NOMO-1 treated with dmso at 0.1 percent for 144 hours (cell line): ENCODE data around the gene CYB5D1.
A peak's percentile ranks its signal among the peaks of the same experiment; 100 is the strongest.

Experiments used
- DNase-seq: peaks from one replicate; lab custom pipeline; 2025; ENCODE audit not compliant: unreplicated experiment; lab: John Stamatoyannopoulos, UW

Gene CYB5D1

GRCh38 chr17:7885367-7886226 lies 27.8 kb downstream of the CYB5D1 start:
- DNase-seq, result no peak

- DNase-seq, result no peak
Measured at GRCh38 chr17:7886227-7887037, 28.6 kb downstream of the CYB5D1 start.

- DNase-seq, result peak; percentile 96
Measured at GRCh38 chr17:7887038-7887481, 29.3 kb downstream of the CYB5D1 start.

GRCh38 chr17:7887482-7888183 lies 29.8 kb downstream of the CYB5D1 start:
- DNase-seq, result peak; percentile 96

- DNase-seq, result no peak
Measured at GRCh38 chr17:7888184-7888920, 30.5 kb downstream of the CYB5D1 start, which contains the start of gene CHD3. TSS of gene CHD3 (plus strand) at chr17:7888789. CDS start at chr17:7889001, 212 bp downstream.

DNA sequence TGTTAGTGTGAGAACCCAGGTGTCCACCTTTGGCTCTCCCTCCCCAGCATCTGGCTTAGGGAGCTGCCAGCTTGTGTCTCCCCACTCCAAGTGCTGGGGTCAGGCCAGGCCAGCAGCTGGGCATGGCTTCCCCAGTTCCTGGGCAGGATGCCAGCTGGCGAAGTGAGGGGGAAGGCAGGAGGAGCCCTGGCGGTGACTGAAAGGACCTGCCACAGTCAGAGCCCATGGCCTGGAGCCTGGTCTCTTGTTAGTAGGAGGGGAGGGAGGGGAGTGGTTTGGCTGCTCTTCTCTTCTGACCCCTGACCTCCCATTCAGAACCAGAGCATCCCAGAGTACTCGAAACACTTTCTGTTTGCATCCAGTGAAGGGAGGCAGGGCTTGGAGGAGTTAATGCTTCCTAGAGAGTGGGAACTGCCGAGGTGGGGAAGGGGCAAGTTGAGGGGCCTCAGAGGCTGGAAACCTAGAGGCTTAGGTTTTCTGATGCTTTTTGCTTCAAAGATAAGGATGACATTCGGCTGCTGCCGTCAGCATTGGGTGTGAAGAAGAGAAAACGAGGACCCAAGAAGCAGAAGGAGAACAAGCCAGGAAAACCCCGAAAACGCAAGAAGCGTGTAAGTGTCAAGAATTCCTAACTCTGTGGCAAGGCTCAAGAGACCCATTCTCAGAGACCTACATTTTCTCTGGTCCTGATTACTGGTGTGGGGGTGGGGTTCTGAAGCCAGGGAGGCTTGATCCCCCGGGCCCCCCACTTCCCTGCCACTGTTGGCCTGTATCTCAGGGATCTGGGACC lies 31.6 kb downstream of the CYB5D1 start:
- DNase-seq, result no peak

- no peak for DNase-seq
Measured at GRCh38 chr17:7893187-7893880, 35.5 kb downstream of the CYB5D1 start.

- no peak for DNase-seq
Measured at GRCh38 chr17:7894226-7894625, 36.4 kb downstream of the CYB5D1 start.

DNA sequence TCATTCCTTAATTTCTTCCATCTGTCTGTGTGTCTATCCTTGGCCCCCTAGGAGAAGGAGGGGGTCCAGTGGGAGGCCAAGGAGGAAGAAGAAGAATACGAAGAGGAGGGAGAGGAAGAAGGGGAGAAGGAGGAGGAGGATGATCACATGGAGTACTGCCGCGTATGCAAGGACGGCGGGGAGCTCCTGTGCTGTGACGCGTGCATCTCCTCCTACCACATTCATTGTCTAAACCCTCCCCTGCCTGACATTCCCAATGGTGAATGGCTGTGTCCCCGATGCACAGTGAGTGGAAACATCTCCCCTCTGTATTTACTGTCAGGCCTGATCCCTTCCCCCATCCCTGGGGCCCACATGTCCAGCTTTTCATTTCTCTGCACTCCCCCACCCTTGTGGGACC lies 37.1 kb downstream of the CYB5D1 start:
- no peak for DNase-seq

- no peak for DNase-seq
Measured at GRCh38 chr17:7897090-7897489, 39.3 kb downstream of the CYB5D1 start.

DNA sequence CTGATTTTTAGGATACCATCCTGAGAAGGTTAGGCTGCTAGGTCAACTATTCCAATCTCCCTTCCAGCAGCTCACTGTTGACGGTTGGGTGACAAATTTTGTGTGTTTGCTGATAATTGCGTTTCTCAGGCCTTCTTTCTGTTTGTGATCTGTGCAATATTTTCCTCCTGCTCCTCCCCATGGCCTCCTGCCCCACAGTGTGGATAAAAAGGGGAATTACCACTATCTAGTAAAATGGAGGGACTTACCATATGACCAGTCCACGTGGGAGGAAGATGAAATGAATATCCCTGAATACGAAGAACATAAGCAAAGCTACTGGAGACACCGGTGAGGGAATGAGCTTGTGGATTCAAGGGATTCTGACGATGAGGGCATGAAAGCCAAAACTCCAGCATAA lies 40.0 kb downstream of the CYB5D1 start:
- no peak for DNase-seq

- no peak for DNase-seq
Measured at GRCh38 chr17:7903154-7904103, 45.6 kb downstream of the CYB5D1 start.

- DNase-seq, result no peak
Measured at GRCh38 chr17:7909089-7909488, 51.3 kb downstream of the CYB5D1 start.

DNA sequence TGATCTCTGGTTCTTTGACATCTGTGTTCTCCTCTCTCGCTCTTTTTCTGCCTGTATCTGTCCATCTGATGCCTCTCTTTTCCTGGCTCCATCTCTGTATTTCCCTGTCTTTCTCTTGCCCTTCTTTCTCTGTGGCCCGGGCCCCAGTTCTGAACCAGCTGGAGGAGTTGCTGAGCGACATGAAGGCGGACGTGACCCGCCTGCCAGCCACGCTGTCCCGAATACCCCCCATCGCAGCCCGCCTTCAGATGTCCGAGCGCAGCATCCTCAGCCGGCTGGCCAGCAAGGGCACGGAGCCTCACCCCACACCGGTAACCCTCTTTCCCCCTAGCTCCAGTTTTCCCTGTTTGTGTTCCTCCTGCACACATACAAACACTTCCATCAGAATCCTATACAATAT lies 52.5 kb downstream of the CYB5D1 start:
- no peak for DNase-seq

DNA sequence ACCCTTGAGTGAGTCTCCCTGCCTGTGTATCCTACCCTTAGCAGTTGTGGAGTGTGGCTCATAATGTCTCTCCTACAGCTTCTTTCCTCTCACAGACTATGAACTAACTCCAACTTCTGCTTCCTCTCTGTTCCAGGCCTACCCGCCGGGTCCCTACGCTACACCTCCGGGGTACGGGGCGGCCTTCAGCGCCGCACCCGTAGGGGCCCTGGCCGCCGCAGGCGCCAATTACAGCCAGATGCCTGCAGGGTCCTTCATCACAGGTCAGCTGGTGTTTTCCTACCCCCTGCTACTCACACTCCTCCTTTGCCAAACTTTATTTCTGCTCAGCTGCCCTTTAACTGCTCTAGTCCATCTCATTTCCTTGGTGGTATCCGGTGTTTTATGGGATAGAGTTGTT lies 52.9 kb downstream of the CYB5D1 start:
- DNase-seq, result no peak

GRCh38 chr17:7911116-7911515 lies 53.3 kb downstream of the CYB5D1 start:
- no peak for DNase-seq
